GM18951 (cell line): Measurements from ENCODE around the gene UMODL1.

Source experiments
- POLR2A ChIP-seq: IDR thresholded peaks from 4 replicates; pipeline ENCODE4 v1.6.1; 2011; ENCODE audit warnings: mild to moderate bottlenecking; ENCODE audit not compliant: insufficient read length, insufficient read depth; ENCODE audit errors: extremely low read depth
- in situ Hi-C: fragments of 300-500 bp; cut with MboI; formaldehyde crosslinking; loops from one replicate; pipeline ENCODE4 v1.12.0; 2022; ENCODE audit warnings: low sequenced_read_pairs, mixed read lengths, inconsistent platforms; ENCODE audit not compliant: unreplicated experiment

UMODL1 gene

GRCh38 chr21:42097274-42097673, 26.2 kb downstream of the UMODL1 start:
- no peak for TF ChIP-seq POLR2A
- in situ Hi-C loops: no loop called here

DNA sequence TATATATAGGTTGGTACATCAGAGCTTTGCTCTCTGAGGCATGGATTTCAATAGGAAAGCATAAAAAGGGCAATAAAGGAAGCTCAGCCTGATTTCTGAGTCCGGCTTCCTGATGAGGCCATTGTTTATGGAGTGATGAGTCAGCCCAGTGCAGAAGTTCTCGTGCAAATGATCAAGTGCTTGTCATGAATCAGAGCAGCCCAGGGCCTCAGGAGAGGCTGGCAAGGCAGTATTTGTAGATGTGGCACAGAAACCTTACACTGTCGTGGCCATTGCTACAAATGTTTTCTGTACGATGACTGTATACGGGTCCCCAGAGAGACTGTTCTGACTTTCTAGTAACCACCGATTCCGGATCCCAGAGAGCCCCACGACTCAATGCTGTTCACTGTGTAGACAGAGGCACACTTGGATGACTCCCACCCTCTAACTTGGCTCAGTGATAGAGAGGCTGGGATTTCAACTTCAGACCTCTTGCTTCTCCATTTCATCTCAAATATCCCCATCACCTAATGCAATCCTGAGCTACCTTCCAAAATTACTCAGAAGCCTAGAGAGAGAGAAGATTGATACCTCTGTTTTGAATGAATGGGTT, 26.8 kb downstream of the UMODL1 start:
- TF ChIP-seq POLR2A: no peak
- in situ Hi-C loops: no loop called here

- in situ Hi-C loops: no loop called here
- no peak for TF ChIP-seq POLR2A
These were observed 27.9 kb downstream of the UMODL1 start for GRCh38 chr21:42098957-42099505.

- in situ Hi-C loops: no loop called here
- TF ChIP-seq POLR2A: no peak
These were observed 30.1 kb downstream of the UMODL1 start for GRCh38 chr21:42101246-42101645.

DNA sequence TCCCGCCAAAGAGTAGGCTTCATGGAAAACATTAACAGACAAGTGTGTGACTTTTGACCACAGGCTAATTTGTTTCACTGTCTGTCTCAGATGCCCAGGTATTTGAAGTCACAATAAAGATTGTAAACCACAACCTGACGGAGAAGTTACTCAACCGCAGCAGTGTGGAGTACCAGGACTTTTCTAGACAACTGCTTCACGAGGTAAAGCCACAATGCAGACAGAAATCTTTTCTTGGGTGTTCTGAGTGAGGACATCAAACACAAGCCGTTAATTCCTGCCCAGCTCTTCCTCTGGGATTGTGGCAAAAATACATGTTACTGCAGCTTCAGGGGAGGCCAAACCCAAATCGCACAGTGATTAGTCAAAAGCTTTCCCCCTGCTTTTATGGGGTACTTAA, 31.0 kb downstream of the UMODL1 start:
- in situ Hi-C loops: no loop called here
- TF ChIP-seq POLR2A: no peak

DNA sequence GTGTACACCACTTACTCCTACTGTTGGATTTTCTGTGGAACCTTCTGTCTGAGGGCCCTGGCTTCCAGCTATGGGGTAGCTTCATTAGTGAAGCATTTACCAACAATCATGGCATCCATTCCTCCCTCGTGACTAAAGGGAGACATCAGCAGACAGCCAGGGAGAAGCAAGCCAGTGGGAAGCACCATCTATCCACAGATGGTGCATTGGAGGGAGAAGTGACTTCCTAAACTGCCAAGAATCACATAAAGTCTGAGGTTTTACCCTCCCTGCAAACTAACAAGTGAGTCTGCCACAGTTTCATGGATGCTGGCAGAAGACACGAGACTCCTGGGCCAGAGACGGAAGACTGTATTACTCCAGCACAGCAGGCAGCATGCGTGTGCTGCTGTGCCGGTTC, 31.4 kb downstream of the UMODL1 start:
- TF ChIP-seq POLR2A: no peak
- in situ Hi-C loops: no loop called here

DNA sequence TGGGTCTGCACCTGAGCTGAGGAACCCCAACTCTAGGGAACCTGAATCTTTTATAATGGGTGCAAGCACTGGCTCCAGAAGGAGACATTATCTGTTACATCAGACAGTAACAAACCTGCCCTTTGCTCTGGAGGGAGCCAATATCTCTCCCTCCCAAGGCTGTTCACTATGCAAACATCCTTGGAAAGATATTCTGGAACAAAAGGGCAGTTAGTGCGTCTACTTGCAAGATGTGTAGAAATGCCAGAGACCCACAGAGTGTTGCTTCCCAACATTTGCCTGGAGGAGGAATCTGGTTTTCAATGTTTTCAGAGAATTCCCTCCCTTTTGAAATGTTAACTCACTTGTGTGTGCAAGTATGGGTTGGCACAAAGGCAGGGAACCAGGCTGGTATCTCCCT, 31.9 kb downstream of the UMODL1 start:
- TF ChIP-seq POLR2A: no peak
- in situ Hi-C loops: no loop called here

DNA sequence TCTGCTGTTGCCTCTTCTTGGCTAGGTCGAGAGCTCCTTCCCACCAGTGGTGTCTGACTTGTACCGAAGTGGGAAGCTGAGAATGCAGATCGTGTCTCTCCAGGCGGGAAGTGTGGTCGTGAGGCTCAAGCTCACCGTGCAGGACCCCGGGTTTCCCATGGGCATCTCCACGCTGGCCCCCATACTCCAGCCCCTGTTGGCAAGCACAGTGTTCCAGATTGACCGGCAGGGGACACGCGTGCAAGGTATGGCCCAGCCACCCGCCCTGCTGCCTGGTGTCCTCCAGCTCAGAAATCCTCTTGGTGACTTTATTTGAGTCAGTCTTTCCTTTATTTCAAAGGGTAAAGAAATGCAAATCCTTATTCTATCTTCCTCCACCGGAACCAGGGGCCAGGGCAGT, 32.7 kb downstream of the UMODL1 start:
- in situ Hi-C loops: no loop called here
- TF ChIP-seq POLR2A: no peak

DNA sequence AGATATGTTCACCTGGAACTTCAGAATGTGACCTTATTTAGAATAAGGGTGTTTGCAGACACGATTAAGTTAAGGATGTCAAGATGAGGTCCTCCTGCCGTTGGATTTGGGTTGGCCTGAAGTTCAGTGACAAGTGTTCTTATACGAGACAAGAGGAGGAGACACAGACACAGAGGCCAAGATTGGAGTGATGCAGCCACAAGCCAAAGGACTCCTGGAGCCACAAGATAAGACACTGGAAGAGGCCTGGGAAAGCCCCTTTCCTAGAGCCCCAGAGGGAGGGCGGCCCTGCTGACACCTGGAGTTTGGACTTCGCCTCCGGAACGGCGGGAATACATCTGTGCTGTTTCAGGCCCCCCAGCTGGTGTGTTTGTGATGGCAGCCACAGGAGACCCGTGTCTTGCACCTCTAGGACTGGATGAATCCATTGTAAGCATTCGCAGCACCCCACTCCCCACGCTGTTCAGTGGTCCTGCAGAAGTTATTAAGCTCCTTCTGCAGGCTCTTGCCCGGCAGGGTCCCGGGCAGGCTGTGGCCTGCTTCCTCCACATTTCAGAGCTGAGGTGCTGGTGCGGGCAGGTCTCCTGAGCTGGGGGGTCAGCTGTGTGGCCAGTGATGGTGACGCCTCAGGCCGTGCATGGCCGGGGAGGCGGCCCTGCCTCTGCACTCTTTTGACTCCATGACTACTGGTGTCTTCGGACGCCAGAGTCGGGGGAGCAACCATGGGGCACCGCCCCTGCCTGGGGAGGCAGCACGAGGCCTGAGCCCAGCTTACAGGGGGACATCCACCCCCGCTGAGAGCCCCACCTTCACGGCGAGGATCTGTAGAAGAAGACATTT, 34.6 kb downstream of the UMODL1 start:
- in situ Hi-C loops: no loop called here
- TF ChIP-seq POLR2A: no peak

- TF ChIP-seq POLR2A: no peak
- in situ Hi-C loops: no loop called here
These were observed 35.3 kb downstream of the UMODL1 start for GRCh38 chr21:42106425-42106824.

DNA sequence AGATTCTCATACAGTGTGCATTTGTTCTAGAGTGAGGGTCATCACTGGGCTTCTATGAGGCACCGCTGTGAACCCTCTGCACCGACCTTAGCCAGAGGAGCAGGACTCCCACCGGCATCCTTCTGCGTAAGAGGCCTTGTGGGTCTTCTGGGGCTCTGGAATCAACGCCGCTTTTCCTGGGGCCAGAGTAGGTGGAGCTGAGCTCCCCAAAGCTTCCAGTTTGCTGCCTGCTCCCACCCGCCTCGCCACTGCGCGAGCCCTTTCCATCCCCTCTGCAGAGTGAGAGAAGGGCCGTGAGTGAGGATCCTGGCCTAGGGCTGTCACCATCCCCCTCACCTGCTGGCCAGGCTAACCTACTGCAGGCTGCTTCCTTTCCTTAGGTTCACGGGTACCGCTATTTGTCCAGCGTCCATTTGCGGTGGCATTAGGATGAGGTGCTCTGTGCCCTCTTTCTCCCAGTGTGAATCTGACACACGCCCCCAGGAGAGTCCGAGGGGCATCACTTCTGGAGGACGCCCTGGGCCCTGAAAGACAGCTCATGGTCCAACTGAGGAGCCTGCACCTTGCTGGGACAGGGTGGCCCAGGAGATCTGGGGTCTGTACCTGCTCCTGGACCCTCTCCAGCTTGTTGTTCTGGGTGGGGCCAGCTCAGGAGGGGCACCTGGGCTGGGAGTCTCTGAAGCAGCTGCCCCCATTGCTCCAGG, 36.2 kb downstream of the UMODL1 start:
- no peak for TF ChIP-seq POLR2A
- in situ Hi-C loops: no loop called here

DNA sequence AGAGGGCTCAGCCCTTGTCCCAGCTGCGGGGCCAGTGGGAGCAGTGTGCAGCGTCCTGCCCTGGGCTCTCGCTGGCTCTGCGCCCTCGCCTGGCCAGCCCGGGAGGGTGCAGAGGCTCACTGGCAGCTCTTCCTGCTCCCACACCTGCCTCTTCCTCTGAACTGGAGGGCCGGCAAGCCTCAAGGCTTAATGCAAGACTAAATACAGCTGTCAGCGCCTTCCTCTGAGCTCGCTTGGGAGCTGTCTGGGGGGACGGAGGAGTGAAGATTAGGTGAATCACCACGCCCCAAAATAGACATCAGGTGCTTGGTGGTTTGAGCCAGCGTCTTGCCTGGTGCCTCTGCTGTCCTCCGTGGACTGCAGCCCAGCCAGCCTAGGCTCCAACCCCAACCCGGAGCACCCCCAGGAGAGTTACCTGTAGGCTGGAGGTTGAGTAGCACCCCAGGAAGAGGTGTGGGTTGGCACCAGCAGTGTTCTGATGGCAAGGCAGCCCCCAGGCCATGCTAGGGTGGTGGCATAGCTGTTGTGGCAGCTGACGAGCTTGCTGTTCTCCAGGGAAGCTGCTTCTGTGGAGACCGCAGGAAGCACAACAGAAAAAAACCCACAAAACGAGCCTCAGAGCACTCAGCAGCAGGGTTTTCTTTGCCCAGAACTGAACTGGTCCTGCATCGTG, 36.9 kb downstream of the UMODL1 start:
- in situ Hi-C loops: no loop called here
- TF ChIP-seq POLR2A: no peak
